K562 (cell line): ENCODE data around the gene FIZ1. TPM values are rescaled to one million over a fixed set of nuclear protein-coding genes. Genes with fewer than 3 reads are reported as not detected.

Experiments used
- ARID3A ChIP-seq: IDR thresholded peaks from 2 replicates; pipeline ENCODE4 v1.6.1; 2012; ENCODE audit warnings: low read depth, low read length, improper control_type of control experiment, borderline replicate concordance
- ATF1 ChIP-seq, 2 experiments: fragments of 450-650 bp in 1 of 2; IDR thresholded peaks; 2 replicates each; pipeline ENCODE4 v1.6.1; 2016; ENCODE audit warnings: missing compliant biosample characterization in 1 of 2, missing genetic modification characterization in 1 of 2
- BCOR ChIP-seq: fragments of 450-650 bp; IDR thresholded peaks from 2 replicates; pipeline ENCODE4 v1.6.1; 2016
- CBX5 ChIP-seq: IDR thresholded peaks from 2 replicates; pipeline ENCODE4 v1.6.1; 2014; ENCODE audit warnings: low read depth, borderline replicate concordance
- CHD1 ChIP-seq: fragments of 200-600 bp; sonication (generic); IDR thresholded peaks from one replicate; pipeline ENCODE4 v1.6.1; 2012; ENCODE audit warnings: mild to moderate bottlenecking, moderate library complexity, low read length, inconsistent platforms
- EP400 ChIP-seq: fragments of 450-650 bp; IDR thresholded peaks from 2 replicates; pipeline ENCODE4 v1.6.1; 2017; ENCODE audit warnings: antibody characterized with exemption, mild to moderate bottlenecking, moderate library complexity
- FOXK1 ChIP-seq: sonication (generic); formaldehyde crosslinking; IDR thresholded peaks from 2 replicates; pipeline ENCODE4 v1.8.0; 2022; ENCODE audit warnings: missing genetic modification reagents, mild to moderate bottlenecking, borderline replicate concordance
- HDGF ChIP-seq: fragments of 450-650 bp; IDR thresholded peaks from 2 replicates; pipeline ENCODE4 v1.6.1; 2016
- HNRNPLL ChIP-seq: fragments of 200-400 bp; formaldehyde crosslinking; IDR thresholded peaks from 2 replicates; pipeline ENCODE4 v1.6.1; 2017; ENCODE audit warnings: low read length, low read depth, mild to moderate bottlenecking; ENCODE audit not compliant: poor library complexity, severe bottlenecking
- L3MBTL2 ChIP-seq: fragments of 450-650 bp; IDR thresholded peaks from 2 replicates; pipeline ENCODE4 v1.6.1; 2016; ENCODE audit warnings: mild to moderate bottlenecking, moderate library complexity
- MEIS2 ChIP-seq: fragments of 450-650 bp; IDR thresholded peaks from 2 replicates; pipeline ENCODE4 v1.6.1; 2014; ENCODE audit warnings: mild to moderate bottlenecking; ENCODE audit not compliant: partially characterized antibody
- MXI1 ChIP-seq: IDR thresholded peaks from 2 replicates; pipeline ENCODE4 v1.6.1; 2011; ENCODE audit warnings: low read depth, mild to moderate bottlenecking, improper control_type of control experiment, low read length
- PKNOX1 ChIP-seq: fragments of 450-650 bp; IDR thresholded peaks from 2 replicates; pipeline ENCODE4 v1.6.1; 2016
- RBM14 ChIP-seq: fragments of 200-400 bp; formaldehyde crosslinking; IDR thresholded peaks from 2 replicates; pipeline ENCODE4 v1.6.1; 2018; ENCODE audit warnings: low read depth, mild to moderate bottlenecking, low read length, moderate library complexity, borderline replicate concordance; ENCODE audit not compliant: insufficient read depth
- TBP ChIP-seq: optimal IDR thresholded peaks from 2 replicates; pipeline ENCODE3; 2011; ENCODE audit warnings: low read depth, low read length, improper control_type of control experiment
- TCF3 ChIP-seq: sonication (generic); formaldehyde crosslinking; IDR thresholded peaks from 2 replicates; pipeline ENCODE4 v1.4.0; 2020; ENCODE audit warnings: mild to moderate bottlenecking, missing genetic modification reagents
- ZNF583 ChIP-seq: fragments of 250-450 bp; sonication (Bioruptor Pico); IDR thresholded peaks from 2 replicates; pipeline ENCODE4 v1.4.0; 2020
- ZNF695 ChIP-seq: fragments of 450-650 bp; formaldehyde crosslinking; IDR thresholded peaks from 2 replicates; pipeline ENCODE4 v1.4.0; 2020; ENCODE audit warnings: mild to moderate bottlenecking, moderate library complexity
- polyA plus RNA-seq, 8 experiments: library from polyadenylated mRNA; depleted of rRNA in 4 of 8; stranded (reverse) in 5 of 8; unstranded in 3 of 8; fragments of >200 nt; fragmentation: Nextera tagmentation in 2 of 8; fragmentation: Illumina TruSeq in 1 of 8; extraction: Ambion mirVana in 2 of 8; extraction: Trizol in 1 of 8; gene quantifications; 2 replicates each; pipeline versions ENCODE4 v1.2.1 to v1.2.3, GENCODE V29; 2011 to 2014; ENCODE audit warnings: inconsistent platforms in 1 of 8, missing spikeins in 1 of 8
- total RNA-seq, 7 experiments: library from RNA; depleted of rRNA in 6 of 7; stranded (reverse); fragments of >200 nt in 6 of 7; fragmentation: Illumina TruSeq in 2 of 7; extraction: Trizol in 2 of 7; gene quantifications; 2 replicates each; pipeline versions ENCODE4 v1.2.1 to v1.2.3, GENCODE V29; 2011 to 2021; ENCODE audit warnings: low replicate concordance in 1 of 7
- TF ChIP-seq, protein P1 (sequence below): fragments of 450-650 bp; IDR thresholded peaks from 2 replicates; pipeline ENCODE4 v1.6.1; 2017; ENCODE audit warnings: antibody characterized with exemption
- TF ChIP-seq, protein P2 (sequence below): sonication (generic); formaldehyde crosslinking; IDR thresholded peaks from 2 replicates; pipeline ENCODE4 v1.8.0; 2022; ENCODE audit warnings: mild to moderate bottlenecking, missing genetic modification reagents
- TF ChIP-seq, protein P3 (sequence below): fragments of 150-350 bp; conservative IDR thresholded peaks from 2 replicates; pipeline ENCODE4 v1.6.1; 2014; ENCODE audit warnings: low read length

The FIZ1 gene
- total and polyA plus RNA-seq, 9 of the 15 experiments (the other 6 are each of a cell fraction or from before 2014, with no cell fraction given): 0.79 to 17.5 (median 5.5) TPM

- TF ChIP-seq L3MBTL2 (peak; percentile 12; the same call in 1 of the 2 replicates), MEIS2 (peak; percentile 54), RBM14 (no peak), CBX5 (no peak), ARID3A (no peak), BCOR (peak; percentile 28; the same call in 1 of the 2 replicates), TCF3 (CRISPR knock-in tag) (no peak), FOXK1 (no peak), ZNF695 (CRISPR knock-in tag) (no peak), CHD1 (no peak), EP400 (no peak), ZNF583 (CRISPR knock-in tag) (no peak), HDGF (no peak), PKNOX1 (peak; percentile 86), TBP (peak; percentile 46), HNRNPLL (peak; percentile 43), MXI1 (peak; percentile 69; the same call in 1 of the 2 replicates), ATF1 (CRISPR knock-in tag; IDR thresholded peaks at IDR 0.05) (no peak), ATF1 (tag; IDR thresholded peaks at IDR 0.05) (peak; percentile 56)
- TF ChIP-seq, protein P1, sequence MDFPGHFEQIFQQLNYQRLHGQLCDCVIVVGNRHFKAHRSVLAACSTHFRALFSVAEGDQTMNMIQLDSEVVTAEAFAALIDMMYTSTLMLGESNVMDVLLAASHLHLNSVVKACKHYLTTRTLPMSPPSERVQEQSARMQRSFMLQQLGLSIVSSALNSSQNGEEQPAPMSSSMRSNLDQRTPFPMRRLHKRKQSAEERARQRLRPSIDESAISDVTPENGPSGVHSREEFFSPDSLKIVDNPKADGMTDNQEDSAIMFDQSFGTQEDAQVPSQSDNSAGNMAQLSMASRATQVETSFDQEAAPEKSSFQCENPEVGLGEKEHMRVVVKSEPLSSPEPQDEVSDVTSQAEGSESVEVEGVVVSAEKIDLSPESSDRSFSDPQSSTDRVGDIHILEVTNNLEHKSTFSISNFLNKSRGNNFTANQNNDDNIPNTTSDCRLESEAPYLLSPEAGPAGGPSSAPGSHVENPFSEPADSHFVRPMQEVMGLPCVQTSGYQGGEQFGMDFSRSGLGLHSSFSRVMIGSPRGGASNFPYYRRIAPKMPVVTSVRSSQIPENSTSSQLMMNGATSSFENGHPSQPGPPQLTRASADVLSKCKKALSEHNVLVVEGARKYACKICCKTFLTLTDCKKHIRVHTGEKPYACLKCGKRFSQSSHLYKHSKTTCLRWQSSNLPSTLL: no peak
- TF ChIP-seq, protein P2, sequence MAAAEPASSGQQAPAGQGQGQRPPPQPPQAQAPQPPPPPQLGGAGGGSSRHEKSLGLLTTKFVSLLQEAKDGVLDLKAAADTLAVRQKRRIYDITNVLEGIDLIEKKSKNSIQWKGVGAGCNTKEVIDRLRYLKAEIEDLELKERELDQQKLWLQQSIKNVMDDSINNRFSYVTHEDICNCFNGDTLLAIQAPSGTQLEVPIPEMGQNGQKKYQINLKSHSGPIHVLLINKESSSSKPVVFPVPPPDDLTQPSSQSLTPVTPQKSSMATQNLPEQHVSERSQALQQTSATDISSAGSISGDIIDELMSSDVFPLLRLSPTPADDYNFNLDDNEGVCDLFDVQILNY: no peak
- TF ChIP-seq, protein P3, sequence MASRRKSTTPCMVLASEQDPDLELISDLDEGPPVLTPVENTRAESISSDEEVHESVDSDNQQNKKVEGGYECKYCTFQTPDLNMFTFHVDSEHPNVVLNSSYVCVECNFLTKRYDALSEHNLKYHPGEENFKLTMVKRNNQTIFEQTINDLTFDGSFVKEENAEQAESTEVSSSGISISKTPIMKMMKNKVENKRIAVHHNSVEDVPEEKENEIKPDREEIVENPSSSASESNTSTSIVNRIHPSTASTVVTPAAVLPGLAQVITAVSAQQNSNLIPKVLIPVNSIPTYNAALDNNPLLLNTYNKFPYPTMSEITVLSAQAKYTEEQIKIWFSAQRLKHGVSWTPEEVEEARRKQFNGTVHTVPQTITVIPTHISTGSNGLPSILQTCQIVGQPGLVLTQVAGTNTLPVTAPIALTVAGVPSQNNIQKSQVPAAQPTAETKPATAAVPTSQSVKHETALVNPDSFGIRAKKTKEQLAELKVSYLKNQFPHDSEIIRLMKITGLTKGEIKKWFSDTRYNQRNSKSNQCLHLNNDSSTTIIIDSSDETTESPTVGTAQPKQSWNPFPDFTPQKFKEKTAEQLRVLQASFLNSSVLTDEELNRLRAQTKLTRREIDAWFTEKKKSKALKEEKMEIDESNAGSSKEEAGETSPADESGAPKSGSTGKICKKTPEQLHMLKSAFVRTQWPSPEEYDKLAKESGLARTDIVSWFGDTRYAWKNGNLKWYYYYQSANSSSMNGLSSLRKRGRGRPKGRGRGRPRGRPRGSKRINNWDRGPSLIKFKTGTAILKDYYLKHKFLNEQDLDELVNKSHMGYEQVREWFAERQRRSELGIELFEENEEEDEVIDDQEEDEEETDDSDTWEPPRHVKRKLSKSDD: 0 out of 2 replicates have a peak, but pooled peaks have one; percentile 51
These were observed 12.2 kb downstream of the FIZ1 start (continued) for GRCh38 chr19:55586976-55587668.
